ENCODE data around the gene DDX4. TPM values are rescaled to one million over a fixed set of nuclear protein-coding genes. Genes with fewer than 3 reads are reported as not detected.
A peak's percentile ranks its signal among the peaks of the same experiment; 100 is the strongest.
"Not testable (repeated sequence)": the region's sequence is repeated elsewhere in the genome, so short reads cannot be mapped to it uniquely, and the experiment has no call there.

DDX4 gene
- total RNA-seq, 1 experiment from 2014 or later, result not detected

DNA sequence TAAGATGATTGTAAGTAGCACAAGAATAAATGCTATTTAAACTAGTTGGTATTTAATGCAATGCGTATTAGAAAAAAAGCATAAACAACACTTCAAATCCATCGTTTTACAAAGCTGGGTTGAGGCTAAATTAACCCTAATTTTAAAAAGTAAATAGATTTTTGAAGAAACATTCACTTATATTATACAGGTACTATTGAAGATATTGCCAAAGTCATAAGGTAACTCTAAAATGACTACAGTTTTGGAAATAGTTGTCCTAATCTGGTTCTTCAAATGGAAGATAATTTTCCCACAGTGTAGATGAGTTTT is 45.8 kb upstream of the DDX4 start:
- ChIA-PET POLR2A (ENCODE audit: unreplicated experiment) (no interaction called here), CTCF (interaction anchor here (0.6 to 1.0 kb wide), 6 partner anchors 24 to 291 kb away, joined by 3 to 7 read pairs (median 3); no protein-coding TSS in a partner anchor)
- H3K79me2 ChIP-seq (ENCODE audit: low read length), result no peaks in the 10 kb centered on the region
- no peaks in the 10 kb centered on the region for H3K4me1 ChIP-seq (ENCODE audit: insufficient read depth, low read length)
- no peaks in the 10 kb centered on the region for H3F3A ChIP-seq (ENCODE audit: low read length, unreplicated experiment)
- no peak overlapping the region for H3K4me3 ChIP-seq (ENCODE audit: low read length)
- H3K9ac ChIP-seq (ENCODE audit: low read length), result no peak overlapping the region
- H3K27me3 ChIP-seq (ENCODE audit: low read length), result no peaks in the 10 kb centered on the region
- BruUV-seq (replicated peaks), result no TSS peak
- H3K9me3 ChIP-seq (ENCODE audit: low read length), result no peaks in the 10 kb centered on the region
- H3K4me2 ChIP-seq (ENCODE audit: low read length), result no peak overlapping the region
- H3K36me3 ChIP-seq (ENCODE audit: low read depth, low read length), result no peaks in the 10 kb centered on the region
- DNase-seq, result no peak
- no peak for ATAC-seq
- no peak overlapping the region for H3K27ac ChIP-seq (ENCODE audit: low read length)
- intact Hi-C loops (cut with micrococcal nuclease), result loop anchor here (2.0 to 5.0 kb wide), 3 partner anchors 157 to 520 kb away; partner anchors contain the start of genes CDC20B and PLPP1
- no peak overlapping the region for H2AFZ ChIP-seq (ENCODE audit: low read length)
- no peaks in the 10 kb centered on the region for H3K9me2 ChIP-seq (replicated peaks; ENCODE audit: low read length)
- TF ChIP-seq, protein P1, sequence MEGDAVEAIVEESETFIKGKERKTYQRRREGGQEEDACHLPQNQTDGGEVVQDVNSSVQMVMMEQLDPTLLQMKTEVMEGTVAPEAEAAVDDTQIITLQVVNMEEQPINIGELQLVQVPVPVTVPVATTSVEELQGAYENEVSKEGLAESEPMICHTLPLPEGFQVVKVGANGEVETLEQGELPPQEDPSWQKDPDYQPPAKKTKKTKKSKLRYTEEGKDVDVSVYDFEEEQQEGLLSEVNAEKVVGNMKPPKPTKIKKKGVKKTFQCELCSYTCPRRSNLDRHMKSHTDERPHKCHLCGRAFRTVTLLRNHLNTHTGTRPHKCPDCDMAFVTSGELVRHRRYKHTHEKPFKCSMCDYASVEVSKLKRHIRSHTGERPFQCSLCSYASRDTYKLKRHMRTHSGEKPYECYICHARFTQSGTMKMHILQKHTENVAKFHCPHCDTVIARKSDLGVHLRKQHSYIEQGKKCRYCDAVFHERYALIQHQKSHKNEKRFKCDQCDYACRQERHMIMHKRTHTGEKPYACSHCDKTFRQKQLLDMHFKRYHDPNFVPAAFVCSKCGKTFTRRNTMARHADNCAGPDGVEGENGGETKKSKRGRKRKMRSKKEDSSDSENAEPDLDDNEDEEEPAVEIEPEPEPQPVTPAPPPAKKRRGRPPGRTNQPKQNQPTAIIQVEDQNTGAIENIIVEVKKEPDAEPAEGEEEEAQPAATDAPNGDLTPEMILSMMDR (conservative IDR thresholded peaks at IDR 0.05; ENCODE audit: low read depth, low read length), result no peak
- TF ChIP-seq EZH2phosphoT487 (IDR thresholded peaks at IDR 0.05; ENCODE audit: borderline replicate concordance, low read length) (no peak), EZH2 (IDR thresholded peaks at IDR 0.05; ENCODE audit: low read length, unreplicated experiment) (no peak)
- no peaks in the 10 kb centered on the region for H4K20me1 ChIP-seq (ENCODE audit: low read length)

DNA sequence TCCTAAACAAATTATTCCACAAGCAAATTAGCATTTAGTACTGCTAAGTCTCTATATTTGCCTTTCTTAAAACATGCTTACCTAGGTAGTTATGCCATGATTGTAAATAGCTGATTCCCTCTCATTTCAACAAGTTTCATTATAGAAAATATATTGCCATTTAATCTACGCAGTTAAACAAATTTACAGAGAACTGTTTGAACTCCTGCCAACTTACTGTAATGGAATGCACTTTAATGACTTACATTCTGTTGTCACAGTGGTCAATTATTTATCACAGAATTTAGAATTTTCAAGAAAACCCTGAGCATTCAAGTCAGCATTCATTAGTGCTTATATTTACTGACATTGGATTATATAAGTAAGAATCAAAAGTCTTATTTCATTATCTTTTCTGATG is 45.4 kb upstream of the DDX4 start:
- Histone ChIP-seq H3K79me2 (ENCODE audit: low read length) (no peaks in the 10 kb centered on the region), H3K36me3 (ENCODE audit: low read depth, low read length) (no peaks in the 10 kb centered on the region), H3K4me2 (ENCODE audit: low read length) (no peak overlapping the region), H4K20me1 (ENCODE audit: low read length) (no peaks in the 10 kb centered on the region), H3K9me2 (replicated peaks; ENCODE audit: low read length) (no peaks in the 10 kb centered on the region), H3K27me3 (ENCODE audit: low read length) (no peaks in the 10 kb centered on the region), H3K4me1 (ENCODE audit: insufficient read depth, low read length) (no peaks in the 10 kb centered on the region), H3F3A (ENCODE audit: low read length, unreplicated experiment) (no peaks in the 10 kb centered on the region), H3K9me3 (ENCODE audit: low read length) (no peaks in the 10 kb centered on the region), H3K4me3 (ENCODE audit: low read length) (no peak overlapping the region), H3K9ac (ENCODE audit: low read length) (no peak overlapping the region), H3K27ac (ENCODE audit: low read length) (no peak overlapping the region), H2AFZ (ENCODE audit: low read length) (no peak overlapping the region)
- DNase-seq (no peak), ATAC-seq (no peak)
- TF ChIP-seq EZH2phosphoT487 (IDR thresholded peaks at IDR 0.05; ENCODE audit: borderline replicate concordance, low read length) (no peak), EZH2 (IDR thresholded peaks at IDR 0.05; ENCODE audit: low read length, unreplicated experiment) (no peak)
- intact Hi-C loops (cut with micrococcal nuclease), result loop anchor here (2.0 to 5.0 kb wide), 3 partner anchors 158 to 520 kb away; partner anchors contain the start of genes CDC20B and PLPP1
- no TSS peak for BruUV-seq (replicated peaks)
- ChIA-PET POLR2A (ENCODE audit: unreplicated experiment) (no interaction called here), CTCF (interaction anchor here (0.6 to 1.0 kb wide), 6 partner anchors 24 to 291 kb away, joined by 3 to 7 read pairs (median 3); partner anchors contain the start of gene IL31RA)

DNA sequence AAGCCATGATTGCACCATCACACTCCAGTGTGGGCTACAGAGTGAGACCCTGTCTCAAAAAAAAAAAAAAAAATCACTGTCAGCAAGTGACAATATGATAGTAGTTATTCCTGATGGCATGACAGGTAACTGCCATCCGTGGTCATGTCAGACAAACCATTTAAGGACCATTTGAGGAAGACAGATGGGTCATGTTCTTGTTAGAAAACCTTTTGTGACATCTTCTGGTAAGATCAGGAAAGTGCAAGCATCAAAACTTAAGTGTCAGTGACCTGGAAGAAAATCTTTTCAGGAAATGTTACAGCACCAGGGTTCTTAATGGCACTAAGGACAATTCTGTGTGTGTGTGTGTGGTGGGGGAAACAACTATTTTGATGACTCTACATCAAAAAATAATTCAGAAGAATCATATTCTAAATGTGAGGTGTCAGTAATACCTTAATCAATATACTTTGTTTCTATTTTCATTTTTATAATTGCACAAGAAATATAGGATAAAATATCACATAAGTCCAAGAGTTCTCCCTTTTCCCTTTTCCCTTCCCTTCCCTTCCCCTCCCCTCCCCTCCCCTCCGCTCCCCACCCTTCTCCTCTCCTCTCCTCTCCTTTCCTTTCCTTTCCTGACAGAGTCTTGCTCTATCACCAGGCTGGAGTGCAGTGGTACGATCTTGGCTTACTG is 43.6 kb upstream of the DDX4 start:
- H3K27me3 ChIP-seq (ENCODE audit: low read length), result no peaks in the 10 kb centered on the region
- no peaks in the 10 kb centered on the region for H3F3A ChIP-seq (ENCODE audit: low read length, unreplicated experiment)
- BruUV-seq (replicated peaks), result no TSS peak
- no peaks in the 10 kb centered on the region for H3K36me3 ChIP-seq (ENCODE audit: low read depth, low read length)
- no peaks in the 10 kb centered on the region for H3K4me1 ChIP-seq (ENCODE audit: insufficient read depth, low read length)
- H3K9ac ChIP-seq (ENCODE audit: low read length), result no peak overlapping the region
- no peaks in the 10 kb centered on the region for H3K9me3 ChIP-seq (ENCODE audit: low read length)
- CTCF ChIA-PET, result interaction anchor here (1.2 kb wide), 1 partner anchor 288 kb away, joined by 4 read pairs; no protein-coding TSS in a partner anchor
- TF ChIP-seq EZH2 (IDR thresholded peaks at IDR 0.05; ENCODE audit: low read length, unreplicated experiment) (no peak), EZH2phosphoT487 (IDR thresholded peaks at IDR 0.05; ENCODE audit: borderline replicate concordance, low read length) (no peak)
- TF ChIP-seq, protein P1 (conservative IDR thresholded peaks at IDR 0.05; ENCODE audit: low read depth, low read length), result peak; percentile 56
- POLR2A ChIA-PET (ENCODE audit: unreplicated experiment), result no interaction called here
- no peak overlapping the region for H3K27ac ChIP-seq (ENCODE audit: low read length)
- H3K9me2 ChIP-seq (replicated peaks; ENCODE audit: low read length), result no peaks in the 10 kb centered on the region
- H3K4me3 ChIP-seq (ENCODE audit: low read length), result no peak overlapping the region
- peak; percentile 42; the same call in 1 of the 2 replicates for ATAC-seq
- intact Hi-C loops (cut with micrococcal nuclease), result loop anchor here (1.0 to 5.0 kb wide), 2 partner anchors 350 to 522 kb away; partner anchors contain the start of gene CDC20B
- DNase-seq, result peak; percentile 34
- H2AFZ ChIP-seq (ENCODE audit: low read length), result no peak overlapping the region
- no peaks in the 10 kb centered on the region for H4K20me1 ChIP-seq (ENCODE audit: low read length)
- no peak overlapping the region for H3K4me2 ChIP-seq (ENCODE audit: low read length)
- H3K79me2 ChIP-seq (ENCODE audit: low read length), result no peaks in the 10 kb centered on the region

DNA sequence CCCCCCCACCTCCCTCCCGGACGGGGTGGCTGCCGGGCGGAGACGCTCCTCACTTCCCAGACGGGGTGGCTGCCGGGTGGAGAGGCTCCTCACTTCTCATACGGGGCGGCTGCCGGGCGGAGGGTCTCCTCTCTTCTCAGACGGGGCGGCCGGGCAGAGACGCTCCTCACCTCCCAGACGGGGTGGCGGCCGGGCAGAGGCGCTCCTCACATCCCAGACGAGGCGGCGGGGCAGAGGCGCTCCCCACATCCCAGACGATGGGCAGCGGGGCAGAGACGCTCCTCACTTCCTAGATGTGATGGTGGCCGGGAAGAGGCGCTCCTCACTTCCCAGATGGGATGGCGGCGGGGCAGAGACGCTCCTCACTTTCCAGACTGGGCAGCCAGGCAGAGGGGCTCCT is 41.2 kb upstream of the DDX4 start:
- H3K9me3 ChIP-seq (ENCODE audit: low read length); BruUV-seq (replicated peaks); H4K20me1 ChIP-seq (ENCODE audit: low read length); H3K79me2 ChIP-seq (ENCODE audit: low read length); H3K9ac ChIP-seq (ENCODE audit: low read length); intact Hi-C loops (cut with micrococcal nuclease); H3K9me2 ChIP-seq (replicated peaks; ENCODE audit: low read length); H3K4me1 ChIP-seq (ENCODE audit: insufficient read depth, low read length); H3K4me2 ChIP-seq (ENCODE audit: low read length); CTCF ChIA-PET; H3K27me3 ChIP-seq (ENCODE audit: low read length); H3K4me3 ChIP-seq (ENCODE audit: low read length); H3K27ac ChIP-seq (ENCODE audit: low read length); H3K36me3 ChIP-seq (ENCODE audit: low read depth, low read length); DNase-seq; H2AFZ ChIP-seq (ENCODE audit: low read length); POLR2A ChIA-PET (ENCODE audit: unreplicated experiment); ATAC-seq; H3F3A ChIP-seq (ENCODE audit: low read length, unreplicated experiment): not testable (repeated sequence)

Data from PC-3 (cell line).